Loucy (cell line): ENCODE data around the gene EHMT2.
A peak's percentile ranks its signal among the peaks of the same experiment; 100 is the strongest.

Source experiments
- CTCF ChIP-seq: fragments of 200-600 bp; sonication (generic); conservative IDR thresholded peaks from 2 replicates; pipeline ENCODE4 v1.5.1; 2014; ENCODE audit warnings: mild to moderate bottlenecking, antibody characterized with exemption, low read length
- EZH2phosphoT487 ChIP-seq: fragments of 200-600 bp; IDR thresholded peaks from 2 replicates; pipeline ENCODE4 v1.6.1; 2018; ENCODE audit warnings: antibody characterized with exemption, mild to moderate bottlenecking, moderate library complexity, borderline replicate concordance

DNA sequence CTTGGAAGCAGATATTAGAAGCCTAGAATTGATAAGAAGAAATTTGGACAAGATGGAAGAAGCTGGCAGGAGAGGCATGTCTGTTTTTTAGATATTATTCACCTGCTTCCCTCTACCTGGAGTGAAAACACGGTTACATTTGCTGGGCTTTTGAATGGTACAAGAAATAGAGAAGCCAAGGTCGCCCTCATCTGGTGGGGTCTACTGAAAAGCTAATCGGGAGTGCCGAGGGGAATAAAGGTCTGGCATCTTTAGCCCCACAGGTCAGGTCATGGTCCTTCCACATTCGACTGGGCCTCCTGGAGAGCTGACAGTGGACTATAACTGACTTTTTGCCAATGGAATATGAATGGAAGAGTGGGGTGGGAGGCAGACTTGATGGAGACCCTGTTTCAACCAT lies 25.4 kb upstream of the EHMT2 start:
- TF ChIP-seq CTCF: peak; percentile 62
- TF ChIP-seq EZH2phosphoT487: no peak
